Breast epithelium (tissue), 4 donors: ENCODE data around the gene TRMT13. TPM values are rescaled to one million over a fixed set of nuclear protein-coding genes. Genes with fewer than 3 reads are reported as not detected.

Source experiments
- DNase-seq, 2 donors: peaks; one replicate each; pipeline ENCODE4 v3.0.0-alpha.2; 2019; ENCODE audit warnings: low spot score in 2 of 2
- H3K27ac ChIP-seq, 2 donors: fragments of 200-600 bp; sonication (generic) in 1 of 2; one replicate each; pipeline ENCODE4 v1.5.1; 2016 to 2019; ENCODE audit warnings: mild to moderate bottlenecking in 1 of 2
- H3K27me3 ChIP-seq, 2 donors: fragments of 200-600 bp; sonication (generic) in 1 of 2; one replicate each; pipeline versions ENCODE4 v1.5.1 to v1.6.0; 2017 to 2019; ENCODE audit warnings: control low read depth in 1 of 2, mild to moderate bottlenecking in 1 of 2
- H3K36me3 ChIP-seq: fragments of 200-600 bp; one replicate; pipeline ENCODE4 v1.5.1; 2019
- H3K4me1 ChIP-seq, 2 donors: fragments of 200-600 bp; sonication (generic); one replicate each; pipeline ENCODE4 v1.5.1; 2016 to 2019; ENCODE audit warnings: control low read depth in 1 of 2
- H3K4me3 ChIP-seq, 3 donors: fragments of 200-600 bp; sonication (generic); 1 replicate in 2 of 3; 2 replicates in 1 of 3; pipeline ENCODE4 v1.5.1; 2016 to 2019; ENCODE audit warnings: mild to moderate bottlenecking in 3 of 3, moderate library complexity in 2 of 3
- H3K9me3 ChIP-seq, 2 donors: fragments of 200-600 bp; sonication (generic) in 1 of 2; one replicate each; pipeline ENCODE4 v1.5.1; 2016 to 2019; ENCODE audit warnings: control low read depth in 1 of 2
- POLR2A ChIP-seq: fragments of 450-650 bp; IDR thresholded peaks from one replicate; pipeline ENCODE4 v1.6.1; 2016; ENCODE audit warnings: antibody characterized with exemption, mild to moderate bottlenecking, moderate library complexity
- POLR2AphosphoS5 ChIP-seq, 3 donors: sonication (generic); formaldehyde crosslinking; IDR thresholded peaks; one replicate each; pipeline ENCODE4 v1.6.1; 2017; ENCODE audit warnings: antibody characterized with exemption in 3 of 3
- intact Hi-C: fragments of 100-400 bp; cut with DNase I; formaldehyde crosslinking; loops from one replicate; pipeline ENCODE4 v1.15.1; 2023; ENCODE audit warnings: low total_unique reads
- total RNA-seq, 3 donors: library from RNA; depleted of rRNA; stranded (reverse); fragments of >200 nt; gene quantifications; one replicate each; pipeline ENCODE4 v1.1.0, GENCODE V29; 2016
- TF ChIP-seq, protein P1 (sequence below), 3 donors: fragments of 450-650 bp; IDR thresholded peaks; one replicate each; pipeline ENCODE4 v1.5.1; 2016 to 2017; ENCODE audit warnings: antibody characterized with exemption in 3 of 3, mild to moderate bottlenecking in 3 of 3, moderate library complexity in 3 of 3

The TRMT13 gene
- total RNA-seq, 3 donors from 2014 or later: 16.0 to 36.1 (median 21.0) TPM

DNA sequence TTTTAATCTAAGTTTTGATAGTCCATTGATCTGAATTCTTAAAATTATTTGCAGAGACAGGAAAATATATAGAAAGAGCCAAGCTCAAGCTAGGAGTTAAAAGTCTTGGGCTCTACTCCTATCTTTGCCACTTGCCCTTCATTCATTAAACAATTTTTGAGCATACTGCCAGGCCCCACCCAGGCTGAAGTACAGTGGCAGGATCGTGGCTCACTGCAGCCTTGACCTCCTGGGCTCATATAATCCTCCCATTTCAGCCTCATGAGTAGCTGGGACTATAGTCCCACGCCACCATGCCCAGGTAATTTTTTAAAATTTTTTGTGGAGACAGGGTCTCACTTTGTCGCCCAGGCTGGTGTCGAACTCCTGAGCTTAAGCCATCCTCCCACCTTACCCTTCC, 8.2 kb downstream of the TRMT13 start:
- Histone ChIP-seq H3K36me3 (peaks cover 20% of the 10 kb centered on the region), H3K4me3 (no peak overlapping the region), H3K27me3 (no peaks in the 10 kb centered on the region), H3K9me3 (no peaks in the 10 kb centered on the region), H3K27ac (no peak overlapping the region), H3K4me1 (no peaks in the 10 kb centered on the region)
- DNase-seq: no peak
- TF ChIP-seq POLR2AphosphoS5 (IDR thresholded peaks at IDR 0.05) (no peak), POLR2A (no peak)
- intact Hi-C loops: no loop called here

DNA sequence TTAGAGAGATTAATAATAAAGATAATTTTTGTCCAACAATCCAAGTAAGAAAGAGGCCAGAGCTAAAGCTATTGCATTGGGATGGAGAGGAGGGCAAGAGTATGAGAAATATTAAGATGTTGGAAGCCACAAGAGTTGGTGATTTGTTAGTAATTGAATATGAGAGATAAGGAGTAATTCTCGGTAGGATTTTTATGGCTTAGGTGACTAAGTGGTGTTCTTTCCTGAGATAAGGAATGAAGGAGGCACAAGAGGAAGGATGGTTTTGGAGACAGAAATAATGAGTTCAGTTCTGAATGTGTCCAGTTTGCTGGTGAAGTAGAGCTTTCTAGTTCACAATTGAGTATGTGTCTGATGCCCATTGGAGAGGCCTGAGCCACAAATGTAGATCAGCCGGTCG, 9.4 kb downstream of the TRMT13 start:
- DNase-seq: no peak
- Histone ChIP-seq H3K27me3 (no peaks in the 10 kb centered on the region), H3K27ac (no peak overlapping the region), H3K4me3 (no peak overlapping the region), H3K36me3 (peaks cover 20% of the 10 kb centered on the region), H3K4me1 (no peaks in the 10 kb centered on the region), H3K9me3 (no peaks in the 10 kb centered on the region)
- TF ChIP-seq POLR2AphosphoS5 (IDR thresholded peaks at IDR 0.05) (no peak), POLR2A (no peak)
- TF ChIP-seq, protein P1, sequence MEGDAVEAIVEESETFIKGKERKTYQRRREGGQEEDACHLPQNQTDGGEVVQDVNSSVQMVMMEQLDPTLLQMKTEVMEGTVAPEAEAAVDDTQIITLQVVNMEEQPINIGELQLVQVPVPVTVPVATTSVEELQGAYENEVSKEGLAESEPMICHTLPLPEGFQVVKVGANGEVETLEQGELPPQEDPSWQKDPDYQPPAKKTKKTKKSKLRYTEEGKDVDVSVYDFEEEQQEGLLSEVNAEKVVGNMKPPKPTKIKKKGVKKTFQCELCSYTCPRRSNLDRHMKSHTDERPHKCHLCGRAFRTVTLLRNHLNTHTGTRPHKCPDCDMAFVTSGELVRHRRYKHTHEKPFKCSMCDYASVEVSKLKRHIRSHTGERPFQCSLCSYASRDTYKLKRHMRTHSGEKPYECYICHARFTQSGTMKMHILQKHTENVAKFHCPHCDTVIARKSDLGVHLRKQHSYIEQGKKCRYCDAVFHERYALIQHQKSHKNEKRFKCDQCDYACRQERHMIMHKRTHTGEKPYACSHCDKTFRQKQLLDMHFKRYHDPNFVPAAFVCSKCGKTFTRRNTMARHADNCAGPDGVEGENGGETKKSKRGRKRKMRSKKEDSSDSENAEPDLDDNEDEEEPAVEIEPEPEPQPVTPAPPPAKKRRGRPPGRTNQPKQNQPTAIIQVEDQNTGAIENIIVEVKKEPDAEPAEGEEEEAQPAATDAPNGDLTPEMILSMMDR (IDR thresholded peaks at IDR 0.05): no peak
- intact Hi-C loops: no loop called here

DNA sequence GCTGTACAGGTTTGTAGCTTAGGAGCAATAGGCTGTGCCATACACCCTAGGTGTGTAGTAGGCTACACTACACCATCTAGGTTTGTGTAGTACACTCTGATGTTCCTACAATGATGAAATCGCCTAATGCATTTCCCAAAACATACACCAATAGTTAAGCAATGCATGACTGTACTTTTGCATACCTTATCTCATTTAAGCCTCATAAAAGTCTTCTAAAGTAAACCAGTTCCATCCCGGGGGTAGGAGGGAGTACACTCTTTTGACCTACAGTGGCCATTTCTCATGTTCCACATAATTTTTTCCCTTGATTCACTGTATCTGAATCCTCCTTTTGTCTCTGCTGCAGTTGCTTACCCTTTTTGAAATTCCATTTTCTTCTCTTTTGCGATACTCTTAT, 12.2 kb downstream of the TRMT13 start:
- H3K4me3 ChIP-seq: no peak overlapping the region
- H3K36me3 ChIP-seq: peaks cover 11% of the 10 kb centered on the region
- H3K9me3 ChIP-seq: no peaks in the 10 kb centered on the region
- H3K27ac ChIP-seq: no peak overlapping the region
- no peak for DNase-seq
- intact Hi-C loops: no loop called here
- H3K27me3 ChIP-seq: no peaks in the 10 kb centered on the region
- no peaks in the 10 kb centered on the region for H3K4me1 ChIP-seq
- TF ChIP-seq, protein P1 (IDR thresholded peaks at IDR 0.05): no peak
- no peak for TF ChIP-seq POLR2AphosphoS5 (IDR thresholded peaks at IDR 0.05)
- TF ChIP-seq POLR2A: no peak

DNA sequence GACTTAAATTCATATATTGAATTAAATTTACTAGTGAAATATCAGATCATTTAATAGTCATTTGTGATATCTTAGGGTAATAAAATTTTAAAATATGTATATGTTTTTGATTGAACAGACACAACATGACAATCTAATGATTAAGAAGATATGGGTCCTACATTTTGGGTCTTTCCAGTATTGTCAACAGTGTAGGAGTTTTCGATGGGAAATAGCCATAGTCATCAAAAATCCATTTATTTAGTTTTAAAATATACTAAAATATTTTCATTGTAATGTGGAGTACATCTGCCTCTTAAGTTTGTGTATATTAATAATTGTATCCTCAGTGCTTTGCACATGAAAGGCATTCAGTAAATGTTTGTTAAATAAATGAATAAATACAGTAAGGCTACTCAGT, 14.0 kb downstream of the TRMT13 start:
- peaks cover 4% of the 10 kb centered on the region for H3K36me3 ChIP-seq

DNA sequence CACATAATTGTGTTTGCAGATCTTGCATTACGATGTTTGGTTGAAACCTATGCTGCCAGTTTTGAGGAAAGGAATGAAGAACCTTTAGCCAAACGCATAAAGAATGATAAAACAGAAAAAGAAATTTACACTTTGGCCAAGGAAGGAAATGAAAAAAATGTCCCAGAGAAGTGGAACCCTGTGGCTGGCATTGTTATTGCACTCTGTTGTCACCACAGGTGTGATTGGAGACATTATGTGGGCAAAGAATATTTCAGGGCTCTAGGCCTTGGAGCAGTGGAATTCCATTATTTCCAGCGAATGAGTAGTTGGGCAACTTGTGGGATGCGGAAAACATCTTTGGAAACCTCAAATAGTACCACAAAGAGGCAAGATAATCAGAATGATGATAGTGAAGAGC, 14.9 kb downstream of the TRMT13 start:
- DNase-seq: no peak
- intact Hi-C loops: no loop called here
- H3K27ac ChIP-seq: no peak overlapping the region
- TF ChIP-seq, protein P1 (IDR thresholded peaks at IDR 0.05): no peak
- TF ChIP-seq POLR2AphosphoS5 (IDR thresholded peaks at IDR 0.05): no peak
- TF ChIP-seq POLR2A: no peak
- no peak overlapping the region for H3K4me3 ChIP-seq
- H3K27me3 ChIP-seq: no peaks in the 10 kb centered on the region
- H3K36me3 ChIP-seq: peaks cover 4% of the 10 kb centered on the region
- no peaks in the 10 kb centered on the region for H3K9me3 ChIP-seq
- no peaks in the 10 kb centered on the region for H3K4me1 ChIP-seq

More for the DNA sequence above, 14.0 kb downstream of the TRMT13 start:
- Histone ChIP-seq H3K27ac (no peak overlapping the region), H3K4me1 (no peaks in the 10 kb centered on the region), H3K27me3 (no peaks in the 10 kb centered on the region), H3K4me3 (no peak overlapping the region), H3K9me3 (no peaks in the 10 kb centered on the region)
- no peak for DNase-seq
- TF ChIP-seq POLR2AphosphoS5 (IDR thresholded peaks at IDR 0.05): no peak
- TF ChIP-seq, protein P1 (IDR thresholded peaks at IDR 0.05): no peak
- TF ChIP-seq POLR2A: no peak
- intact Hi-C loops: no loop called here

DNA sequence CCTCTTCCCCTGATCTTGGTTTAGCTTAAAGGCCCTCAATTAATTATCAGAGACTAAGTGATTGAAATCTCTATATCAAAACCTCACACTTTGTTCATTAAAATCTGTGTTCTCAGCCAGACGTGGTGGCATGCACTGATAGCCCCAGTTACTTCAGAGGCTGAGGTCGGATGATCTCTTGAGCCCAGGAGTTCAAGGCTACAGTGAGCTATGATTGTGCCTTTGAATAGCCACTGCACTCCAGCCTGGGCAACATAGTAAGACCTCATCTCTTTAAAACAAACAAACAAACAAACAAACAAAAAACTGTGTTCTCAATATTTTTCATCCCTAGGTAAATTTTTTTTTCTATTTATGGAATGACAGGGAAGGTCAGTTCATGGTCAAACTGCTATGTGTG, 18.7 kb downstream of the TRMT13 start:
- no peaks in the 10 kb centered on the region for H3K4me1 ChIP-seq
- H3K27ac ChIP-seq: no peak overlapping the region
- H3K36me3 ChIP-seq: no peaks in the 10 kb centered on the region
- DNase-seq: no peak
- H3K9me3 ChIP-seq: no peaks in the 10 kb centered on the region
- no peaks in the 10 kb centered on the region for H3K27me3 ChIP-seq
- no peak overlapping the region for H3K4me3 ChIP-seq
- intact Hi-C loops: no loop called here
- no peak for TF ChIP-seq POLR2AphosphoS5 (IDR thresholded peaks at IDR 0.05)
- no peak for TF ChIP-seq POLR2A
- TF ChIP-seq, protein P1 (IDR thresholded peaks at IDR 0.05): no peak
